Measurements from ENCODE around the gene LRRFIP2.

Gene LRRFIP2

DNA sequence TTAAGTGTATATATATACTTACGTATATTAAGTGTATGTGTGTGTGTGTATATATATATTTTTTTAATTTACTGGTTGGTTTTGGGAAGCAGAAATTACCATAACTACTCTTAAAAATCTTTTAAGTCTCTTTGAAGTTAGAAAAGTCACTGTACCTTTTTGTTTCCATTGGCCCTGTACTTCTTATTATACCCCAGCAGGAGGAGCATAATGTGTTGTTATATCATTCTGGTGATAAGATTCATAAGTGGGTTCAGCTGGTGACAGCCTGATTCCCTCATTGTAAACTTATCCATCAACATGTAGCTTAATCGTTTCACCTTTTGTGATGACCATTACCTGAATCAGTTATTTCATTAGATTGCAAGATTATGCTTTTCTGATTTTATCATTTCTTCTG is 150.3 kb downstream of the LRRFIP2 start:
- peak; percentile 17 for DNase-seq (ENCODE audit: low spot score)

- no peak for DNase-seq (ENCODE audit: low spot score)
Observed at GRCh38 chr3:37017683-37018082, 156.7 kb downstream of the LRRFIP2 start.

GRCh38 chr3:37016903-37017302 is 157.5 kb downstream of the LRRFIP2 start:
- no peak for DNase-seq (ENCODE audit: low spot score)

DNA sequence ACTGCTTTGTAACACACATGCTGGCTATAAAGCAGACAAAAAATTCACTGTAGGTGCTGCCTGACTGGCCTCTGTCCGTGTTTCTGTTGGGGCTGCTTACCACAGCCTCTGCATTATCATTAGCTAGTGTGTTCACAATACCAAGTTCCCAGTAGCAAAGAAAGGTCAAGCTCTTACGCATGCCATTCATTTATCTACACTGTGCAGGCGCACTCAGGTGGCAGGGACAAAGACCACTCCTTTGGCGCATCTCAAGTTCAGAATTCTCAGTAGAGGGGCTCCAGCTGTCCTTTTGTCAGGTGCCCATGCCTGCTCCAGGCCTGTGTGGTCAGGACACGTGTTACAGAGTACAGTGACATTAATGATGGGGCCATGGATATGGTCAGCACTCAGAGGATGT is 158.7 kb downstream of the LRRFIP2 start:
- no peak for DNase-seq (ENCODE audit: low spot score)

DNA sequence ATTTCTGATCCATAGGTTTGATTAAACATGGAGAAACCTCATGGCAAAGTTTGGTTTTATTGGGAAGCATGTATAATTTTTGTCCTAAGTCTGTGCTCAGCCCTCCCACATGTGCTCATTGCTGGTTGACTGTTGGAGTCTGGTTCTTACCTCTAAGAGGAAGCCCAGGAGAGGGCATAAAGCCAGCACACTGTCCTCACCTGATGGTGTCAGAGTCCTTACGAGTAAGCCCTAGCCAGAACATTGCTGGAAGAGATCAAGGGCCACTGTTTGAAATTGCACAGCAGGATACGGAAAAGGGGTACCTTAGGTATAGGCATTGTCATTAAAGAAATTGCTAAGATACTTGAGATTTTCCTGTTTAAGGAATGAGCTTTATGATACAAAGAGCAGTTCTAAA is 159.8 kb downstream of the LRRFIP2 start:
- DNase-seq (ENCODE audit: low spot score): no peak

All from COLO829 (cell line).